Activated T-helper 17 cell treated with anti-CD3 and anti-CD28 coated beads, Interleukin-2, amount 50 U/mL, for 72 hours (primary cell): Measurements from ENCODE around the gene PACSIN3. TPM values are rescaled to one million over a fixed set of nuclear protein-coding genes. Genes with fewer than 3 reads are reported as not detected.

Experiments
- ATAC-seq: fragments of 150-1000 bp; cut with Tn5 transposase; replicated peaks from 2 replicates; pipeline ENCODE4 v1.10.0; 2021; ENCODE audit warnings: mild to moderate bottlenecking, moderate library complexity
- H3K27ac Mint-ChIP-seq: one replicate; pipeline ENCODE4 v1.8.0; 2022; ENCODE audit warnings: mixed read lengths
- H3K27me3 Mint-ChIP-seq: one replicate; pipeline ENCODE4 v1.8.0; 2022; ENCODE audit warnings: mixed read lengths
- H3K36me3 Mint-ChIP-seq: one replicate; pipeline ENCODE4 v1.8.0; 2022; ENCODE audit warnings: low read depth, mild to moderate bottlenecking, mixed read lengths
- H3K4me1 Mint-ChIP-seq: one replicate; pipeline ENCODE4 v1.8.0; 2022; ENCODE audit warnings: mixed read lengths
- H3K4me3 Mint-ChIP-seq: one replicate; pipeline ENCODE4 v1.8.0; 2022; ENCODE audit warnings: mild to moderate bottlenecking, mixed read lengths
- H3K9me3 Mint-ChIP-seq: one replicate; pipeline ENCODE4 v1.8.0; 2022; ENCODE audit warnings: mixed read lengths
- total RNA-seq, 2 donors: library from RNA; stranded (reverse); gene quantifications; one replicate each; pipeline ENCODE4 v1.2.3, GENCODE V29; 2022

Gene PACSIN3
- total RNA-seq, 2 donors from 2014 or later = 3.2 to 3.5 TPM

GRCh38 chr11:47160753-47161133 lies 25.5 kb downstream of the PACSIN3 start:
- Mint-ChIP-seq H3K27ac (no peak overlapping the region), H3K4me3 (no peak overlapping the region), H3K4me1 (no peaks in the 10 kb centered on the region), H3K36me3 (peaks cover 39% of the 10 kb centered on the region), H3K27me3 (no peaks in the 10 kb centered on the region), H3K9me3 (no peaks in the 10 kb centered on the region)
- peak; percentile 14 for ATAC-seq

GRCh38 chr11:47158242-47158641 lies 28.0 kb downstream of the PACSIN3 start:
- peaks cover 18% of the 10 kb centered on the region for H3K36me3 Mint-ChIP-seq
- peaks cover 13% of the 10 kb centered on the region for H3K4me1 Mint-ChIP-seq
- H3K9me3 Mint-ChIP-seq = no peaks in the 10 kb centered on the region
- H3K27ac Mint-ChIP-seq = no peak overlapping the region
- H3K27me3 Mint-ChIP-seq = no peaks in the 10 kb centered on the region
- no peak overlapping the region for H3K4me3 Mint-ChIP-seq
- no peak for ATAC-seq

GRCh38 chr11:47157805-47158204 lies 28.4 kb downstream of the PACSIN3 start:
- Mint-ChIP-seq H3K4me1 (peaks cover 13% of the 10 kb centered on the region), H3K4me3 (no peak overlapping the region), H3K36me3 (peaks cover 14% of the 10 kb centered on the region), H3K9me3 (no peaks in the 10 kb centered on the region), H3K27me3 (no peaks in the 10 kb centered on the region), H3K27ac (no peak overlapping the region)
- ATAC-seq = no peak

- H3K27me3 Mint-ChIP-seq = no peaks in the 10 kb centered on the region
- no peaks in the 10 kb centered on the region for H3K9me3 Mint-ChIP-seq
- ATAC-seq = no peak
- H3K4me1 Mint-ChIP-seq = peaks cover 13% of the 10 kb centered on the region
- no peak overlapping the region for H3K27ac Mint-ChIP-seq
- no peak overlapping the region for H3K4me3 Mint-ChIP-seq
- peaks cover 6% of the 10 kb centered on the region for H3K36me3 Mint-ChIP-seq
These were observed 29.3 kb downstream of the PACSIN3 start for GRCh38 chr11:47156951-47157350.

- H3K4me3 Mint-ChIP-seq = no peak overlapping the region
- peaks cover 5% of the 10 kb centered on the region for H3K36me3 Mint-ChIP-seq
- H3K9me3 Mint-ChIP-seq = no peaks in the 10 kb centered on the region
- H3K27me3 Mint-ChIP-seq = no peaks in the 10 kb centered on the region
- peaks cover 13% of the 10 kb centered on the region for H3K4me1 Mint-ChIP-seq
- H3K27ac Mint-ChIP-seq = no peak overlapping the region
- no peak for ATAC-seq
These were observed 29.9 kb downstream of the PACSIN3 start for GRCh38 chr11:47156333-47156732.

GRCh38 chr11:47155879-47156278 lies 30.4 kb downstream of the PACSIN3 start:
- ATAC-seq = no peak
- Mint-ChIP-seq H3K4me3 (no peak overlapping the region), H3K4me1 (peaks cover 13% of the 10 kb centered on the region), H3K27ac (no peak overlapping the region), H3K36me3 (peaks cover 5% of the 10 kb centered on the region), H3K27me3 (no peaks in the 10 kb centered on the region), H3K9me3 (no peaks in the 10 kb centered on the region)

GRCh38 chr11:47154616-47155570 lies 31.3 kb downstream of the PACSIN3 start:
- Mint-ChIP-seq H3K36me3 (peaks cover 5% of the 10 kb centered on the region), H3K9me3 (no peaks in the 10 kb centered on the region), H3K27me3 (no peaks in the 10 kb centered on the region), H3K27ac (peak overlapping the region; percentile 73), H3K4me1 (peaks cover 13% of the 10 kb centered on the region), H3K4me3 (peak overlapping the region; percentile 41)
- no peak for ATAC-seq

GRCh38 chr11:47152953-47153950 lies 33.0 kb downstream of the PACSIN3 start:
- Mint-ChIP-seq H3K4me1 (peaks cover 13% of the 10 kb centered on the region), H3K4me3 (no peak overlapping the region), H3K27me3 (no peaks in the 10 kb centered on the region), H3K9me3 (no peaks in the 10 kb centered on the region), H3K27ac (no peak overlapping the region), H3K36me3 (peaks cover 1% of the 10 kb centered on the region)
- ATAC-seq = peak; percentile 65

GRCh38 chr11:47152126-47152952 lies 33.9 kb downstream of the PACSIN3 start:
- Mint-ChIP-seq H3K27me3 (no peaks in the 10 kb centered on the region), H3K27ac (no peak overlapping the region), H3K4me1 (peaks cover 13% of the 10 kb centered on the region), H3K9me3 (no peaks in the 10 kb centered on the region), H3K36me3 (no peaks in the 10 kb centered on the region), H3K4me3 (no peak overlapping the region)
- ATAC-seq = no peak

GRCh38 chr11:47149782-47150181 lies 36.5 kb downstream of the PACSIN3 start:
- H3K4me1 Mint-ChIP-seq = peaks cover 6% of the 10 kb centered on the region
- H3K4me3 Mint-ChIP-seq = no peak overlapping the region
- no peak overlapping the region for H3K27ac Mint-ChIP-seq
- H3K9me3 Mint-ChIP-seq = no peaks in the 10 kb centered on the region
- ATAC-seq = no peak
- no peaks in the 10 kb centered on the region for H3K27me3 Mint-ChIP-seq
- H3K36me3 Mint-ChIP-seq = no peaks in the 10 kb centered on the region

GRCh38 chr11:47148903-47149531 lies 37.2 kb downstream of the PACSIN3 start:
- Mint-ChIP-seq H3K36me3 (no peaks in the 10 kb centered on the region), H3K9me3 (no peaks in the 10 kb centered on the region), H3K4me1 (no peaks in the 10 kb centered on the region), H3K4me3 (no peak overlapping the region), H3K27me3 (no peaks in the 10 kb centered on the region), H3K27ac (no peak overlapping the region)
- ATAC-seq = no peak

GRCh38 chr11:47148270-47148669 lies 38.0 kb downstream of the PACSIN3 start:
- no peaks in the 10 kb centered on the region for H3K36me3 Mint-ChIP-seq
- no peak for ATAC-seq
- H3K27ac Mint-ChIP-seq = peak overlapping the region; percentile 35
- H3K4me1 Mint-ChIP-seq = no peaks in the 10 kb centered on the region
- H3K9me3 Mint-ChIP-seq = no peaks in the 10 kb centered on the region
- no peak overlapping the region for H3K4me3 Mint-ChIP-seq
- H3K27me3 Mint-ChIP-seq = no peaks in the 10 kb centered on the region

GRCh38 chr11:47147681-47148080 lies 38.6 kb downstream of the PACSIN3 start:
- H3K27ac Mint-ChIP-seq = peak overlapping the region; percentile 35
- H3K36me3 Mint-ChIP-seq = no peaks in the 10 kb centered on the region
- no peaks in the 10 kb centered on the region for H3K27me3 Mint-ChIP-seq
- no peaks in the 10 kb centered on the region for H3K4me1 Mint-ChIP-seq
- ATAC-seq = no peak
- no peaks in the 10 kb centered on the region for H3K9me3 Mint-ChIP-seq
- no peak overlapping the region for H3K4me3 Mint-ChIP-seq
